IMR-90 (cell line): ENCODE measurements around the gene NT5DC3. TPM values are rescaled to one million over a fixed set of nuclear protein-coding genes. Genes with fewer than 3 reads are reported as not detected.

Experiments
- ATAC-seq: fragments of 200-7000 bp; cut with Tn5 transposase; 2 replicates; pipeline ENCODE4 v1.9.1; 2020; ENCODE audit warnings: low read depth, mild to moderate bottlenecking, moderate library complexity
- BruUV-seq: library from RNA; stranded (reverse); fragments of 400-500 nt; replicated peaks from 2 replicates; lab custom pipeline; 2021; lab: Mats Ljungman, UMichigan
- CTCF ChIA-PET: fragments of 300-600 bp; formaldehyde crosslinking; extraction: SDS; loops from one replicate; lab custom pipeline; 2021; ENCODE audit warnings: antibody characterized with exemption; lab: Yijun Ruan, JAX
- POLR2A ChIA-PET: fragments of 300-600 bp; sonication (Branson Sonifier 250); formaldehyde crosslinking; loops from one replicate; lab custom pipeline; 2022; ENCODE audit warnings: antibody characterized with exemption; ENCODE audit not compliant: unreplicated experiment; lab: Charles Lee
- DNase-seq: peaks from one replicate; pipeline ENCODE4 v3.0.0; 2013
- H2AFZ ChIP-seq: replicated peaks from 2 replicates; pipeline ENCODE3; 2013; ENCODE audit warnings: low read length, mild to moderate bottlenecking; ENCODE audit not compliant: poor library complexity
- H2AK5ac ChIP-seq: 2 replicates; pipeline ENCODE4 v1.6.1; 2013; ENCODE audit warnings: low read depth, low read length, inconsistent platforms
- H2AK9ac ChIP-seq: replicated peaks from 2 replicates; pipeline ENCODE3; 2013; ENCODE audit warnings: mild to moderate bottlenecking, low read depth, low read length, moderate library complexity; ENCODE audit not compliant: poor library complexity
- H2BK120ac ChIP-seq: 2 replicates; pipeline ENCODE4 v1.6.1; 2013; ENCODE audit warnings: low read depth, low read length, inconsistent platforms
- H2BK15ac ChIP-seq: 3 replicates; pipeline ENCODE4 v1.6.1; 2013; ENCODE audit warnings: low read depth, low read length, inconsistent platforms
- H2BK20ac ChIP-seq: 2 replicates; pipeline ENCODE4 v1.6.1; 2013; ENCODE audit warnings: low read depth, mild to moderate bottlenecking, inconsistent platforms, low read length, moderate library complexity
- H2BK5ac ChIP-seq: 2 replicates; pipeline ENCODE4 v1.6.1; 2013; ENCODE audit warnings: mild to moderate bottlenecking, low read depth, low read length, inconsistent platforms; ENCODE audit not compliant: poor library complexity, severe bottlenecking
- H3K14ac ChIP-seq: replicated peaks from 2 replicates; pipeline ENCODE4 v1.6.1; 2013; ENCODE audit warnings: low read depth, low read length, inconsistent platforms
- H3K18ac ChIP-seq: 2 replicates; pipeline ENCODE4 v1.6.1; 2013; ENCODE audit warnings: low read depth, low read length, control low read depth
- H3K23ac ChIP-seq: 2 replicates; pipeline ENCODE4 v1.6.1; 2013; ENCODE audit warnings: low read depth, low read length, inconsistent platforms
- H3K27ac ChIP-seq: 2 replicates; pipeline ENCODE4 v1.5.1; 2013; ENCODE audit warnings: mild to moderate bottlenecking, control low read depth, low read length; ENCODE audit not compliant: insufficient read depth
- H3K27me3 ChIP-seq: 2 replicates; pipeline ENCODE4 v1.6.1; 2013; ENCODE audit warnings: low read length; ENCODE audit not compliant: control insufficient read depth, insufficient read depth
- H3K36me3 ChIP-seq: 2 replicates; pipeline ENCODE4 v1.6.1; 2013; ENCODE audit warnings: low read length, mixed read lengths; ENCODE audit not compliant: control insufficient read depth, insufficient read depth
- H3K4ac ChIP-seq: 2 replicates; pipeline ENCODE4 v1.6.1; 2013; ENCODE audit warnings: low read depth, low read length, inconsistent platforms
- H3K4me1 ChIP-seq: 2 replicates; pipeline ENCODE4 v1.6.1; 2013; ENCODE audit warnings: low read length, mixed read lengths; ENCODE audit not compliant: control insufficient read depth, insufficient read depth
- H3K4me2 ChIP-seq: 2 replicates; pipeline ENCODE4 v1.6.1; 2013; ENCODE audit warnings: low read depth, mild to moderate bottlenecking, control low read depth, low read length, moderate library complexity
- H3K4me3 ChIP-seq: 2 replicates; pipeline ENCODE4 v1.5.1; 2013; ENCODE audit warnings: low read depth, mild to moderate bottlenecking, control low read depth, low read length, moderate library complexity; ENCODE audit not compliant: insufficient read depth
- H3K56ac ChIP-seq: 2 replicates; pipeline ENCODE4 v1.6.1; 2013; ENCODE audit warnings: low read length, inconsistent platforms; ENCODE audit not compliant: insufficient read depth; ENCODE audit errors: extremely low read depth
- H3K79me1 ChIP-seq, 2 experiments: 2 replicates each; pipeline ENCODE4 v1.6.1; 2013; ENCODE audit warnings: low read length in 2 of 2, inconsistent platforms in 1 of 2, low read depth in 1 of 2
- H3K9ac ChIP-seq: 2 replicates; pipeline ENCODE4 v1.6.1; 2013; ENCODE audit warnings: low read depth, low read length, control low read depth
- H3K9me1 ChIP-seq: 2 replicates; pipeline ENCODE4 v1.6.1; 2013; ENCODE audit warnings: low read length, inconsistent platforms; ENCODE audit not compliant: insufficient read depth
- H3K9me3 ChIP-seq: 2 replicates; pipeline ENCODE4 v1.6.1; 2013; ENCODE audit warnings: low read length; ENCODE audit not compliant: control insufficient read depth, insufficient read depth
- H4K20me1 ChIP-seq: 2 replicates; pipeline ENCODE4 v1.6.1; 2013; ENCODE audit warnings: low read length, inconsistent platforms; ENCODE audit not compliant: insufficient read depth
- H4K5ac ChIP-seq: 2 replicates; pipeline ENCODE4 v1.6.1; 2013; ENCODE audit warnings: mild to moderate bottlenecking, low read depth, low read length, control low read depth
- H4K8ac ChIP-seq, 2 experiments: 2 replicates each; pipeline ENCODE4 v1.6.1; 2013; ENCODE audit warnings: low read depth in 2 of 2, low read length in 2 of 2, control low read depth in 1 of 2, inconsistent platforms in 1 of 2
- H4K91ac ChIP-seq: 2 replicates; pipeline ENCODE4 v1.6.1; 2013; ENCODE audit warnings: low read depth, low read length, inconsistent platforms; ENCODE audit not compliant: insufficient read depth
- CEBPB ChIP-seq: IDR thresholded peaks from 2 replicates; pipeline ENCODE4 v1.6.1; 2012; ENCODE audit warnings: low read depth, low read length, improper control_type of control experiment
- CHD1 ChIP-seq: IDR thresholded peaks from 2 replicates; pipeline ENCODE4 v1.6.1; 2012; ENCODE audit warnings: low read depth, low read length, improper control_type of control experiment
- MAZ ChIP-seq: IDR thresholded peaks from 2 replicates; pipeline ENCODE4 v1.6.1; 2012; ENCODE audit warnings: low read depth, mild to moderate bottlenecking, low read length, improper control_type of control experiment, moderate library complexity, borderline replicate concordance
- dilution Hi-C: fragments of 300-500 bp; cut with HindIII; formaldehyde crosslinking; loops from one replicate; pipeline ENCODE4 v1.14.3; 2018; ENCODE audit warnings: low sequenced_read_pairs; ENCODE audit not compliant: unreplicated experiment
- in situ Hi-C: fragments of 300-500 bp; cut with MboI; formaldehyde crosslinking; loops from 3 replicates; pipeline ENCODE4 v1.14.3; 2019; ENCODE audit warnings: low sequenced_read_pairs, inconsistent platforms, mixed read lengths
- intact Hi-C: fragments of 100-400 bp; cut with micrococcal nuclease; formaldehyde crosslinking; loops from 2 replicates; pipeline ENCODE4 v1.10.0; 2022
- polyA plus RNA-seq, 3 experiments: library from polyadenylated mRNA; depleted of rRNA; stranded (reverse); fragments of >200 nt; gene quantifications; 2 replicates each; pipeline ENCODE4 v1.2.3, GENCODE V29; 2012; ENCODE audit warnings: low replicate concordance in 1 of 3
- total RNA-seq: library from RNA; depleted of rRNA; stranded (reverse); fragments of >200 nt; gene quantifications from 2 replicates; pipeline ENCODE4 v1.2.3, GENCODE V29; 2012

Gene NT5DC3
- total and polyA plus RNA-seq, 2 of the 4 experiments (the other 2 are of a cell fraction): 7.3 to 17.6 TPM

- H2AK5ac ChIP-seq: no peak overlapping the region
- no peak overlapping the region for H2BK15ac ChIP-seq
- no peaks in the 10 kb centered on the region for H3K9me3 ChIP-seq
- no peak overlapping the region for H4K5ac ChIP-seq
- H3K27me3 ChIP-seq: no peaks in the 10 kb centered on the region
- dilution Hi-C loops (no loop called here), intact Hi-C loops (no loop called here), in situ Hi-C loops (no loop called here)
- H3K36me3 ChIP-seq: peaks cover 17% of the 10 kb centered on the region
- no peak overlapping the region for H2AK9ac ChIP-seq
- no peak for ATAC-seq
- no peak overlapping the region for H4K91ac ChIP-seq
- ChIA-PET CTCF (no interaction called here), POLR2A (no interaction called here)
- no peak overlapping the region for H3K18ac ChIP-seq
- no peak overlapping the region for H2BK20ac ChIP-seq
- BruUV-seq: no TSS peak
- H4K8ac ChIP-seq: no peak overlapping the region
- H3K4me1 ChIP-seq: no peaks in the 10 kb centered on the region
- no peak overlapping the region for H3K14ac ChIP-seq
- no peak overlapping the region for H3K23ac ChIP-seq
- H3K56ac ChIP-seq: no peak overlapping the region
- H3K4me3 ChIP-seq: no peak overlapping the region
- H2AFZ ChIP-seq: no peak overlapping the region
- H3K4me2 ChIP-seq: no peak overlapping the region
- no peak overlapping the region for H3K4ac ChIP-seq
- H3K27ac ChIP-seq: no peak overlapping the region
- TF ChIP-seq CHD1: no peak
- no peak for TF ChIP-seq MAZ
- TF ChIP-seq CEBPB: no peak
- no peaks in the 10 kb centered on the region; the same call in 1 of the 2 replicates for H3K9me1 ChIP-seq
- H2BK120ac ChIP-seq: no peak overlapping the region
- H2BK5ac ChIP-seq: no peak overlapping the region
- no peaks in the 10 kb centered on the region; a peak in 1 of 4 replicates for H3K79me1 ChIP-seq
- no peak for DNase-seq
- no peak overlapping the region for H3K9ac ChIP-seq
- no peaks in the 10 kb centered on the region for H4K20me1 ChIP-seq
Observed at GRCh38 chr12:103786201-103786600, 54.8 kb downstream of the NT5DC3 start.
